Activated naive CD8-positive, alpha-beta T cell treated with anti-CD3 and anti-CD28 coated beads, Interleukin-2, amount 50 U/mL, for 16 hours (primary cell): ENCODE results near the gene CNTN1.
"Not testable (repeated sequence)": the region's sequence is repeated elsewhere in the genome, so short reads cannot be mapped to it uniquely, and the experiment has no call there.

Experiments used
- DNase-seq: peaks from one replicate; pipeline ENCODE4 v3.0.0-alpha.2; 2020; ENCODE audit warnings: low read depth, low spot score

CNTN1 gene

GRCh38 chr12:41032386-41032785 lies 340.1 kb downstream of the CNTN1 start:
- DNase-seq: no peak

- no peak for DNase-seq
Observed at GRCh38 chr12:41034686-41035085, 342.4 kb downstream of the CNTN1 start.

- DNase-seq: no peak
Observed at GRCh38 chr12:41039461-41039860, 347.2 kb downstream of the CNTN1 start.

- no peak for DNase-seq
Observed at GRCh38 chr12:41045509-41045908, 353.3 kb downstream of the CNTN1 start.

- DNase-seq: no peak
Observed at GRCh38 chr12:41049033-41049432, 356.8 kb downstream of the CNTN1 start.

- DNase-seq: no peak
Observed at GRCh38 chr12:41051954-41052353, 359.7 kb downstream of the CNTN1 start.

- no peak for DNase-seq
Observed at GRCh38 chr12:41052441-41052840, 360.2 kb downstream of the CNTN1 start.

- no peak for DNase-seq
Observed at GRCh38 chr12:41053046-41053445, 360.8 kb downstream of the CNTN1 start.

- no peak for DNase-seq
Observed at GRCh38 chr12:41055875-41056577, 363.8 kb downstream of the CNTN1 start.

- DNase-seq: no peak
Observed at GRCh38 chr12:41058266-41058665, 366.0 kb downstream of the CNTN1 start.

GRCh38 chr12:41061192-41061591 lies 369.0 kb downstream of the CNTN1 start:
- no peak for DNase-seq

- DNase-seq: no peak
Observed at GRCh38 chr12:41064411-41064810, 372.2 kb downstream of the CNTN1 start.

- DNase-seq: no peak
Observed at GRCh38 chr12:41067941-41068645, 375.9 kb downstream of the CNTN1 start.

- no peak for DNase-seq
Observed at GRCh38 chr12:41073633-41074472, 381.6 kb downstream of the CNTN1 start.

GRCh38 chr12:41074473-41074769 lies 382.2 kb downstream of the CNTN1 start:
- no peak for DNase-seq

GRCh38 chr12:41076114-41076513 lies 383.9 kb downstream of the CNTN1 start:
- DNase-seq: no peak

- DNase-seq: not testable (repeated sequence)
Observed at GRCh38 chr12:41081241-41081640, 389.0 kb downstream of the CNTN1 start.

- DNase-seq: no peak
Observed at GRCh38 chr12:41089438-41089837, 397.2 kb downstream of the CNTN1 start.

- no peak for DNase-seq
Observed at GRCh38 chr12:41092115-41092514, 399.9 kb downstream of the CNTN1 start.

- no peak for DNase-seq
Observed at GRCh38 chr12:41096797-41097196, 404.6 kb downstream of the CNTN1 start.

- DNase-seq: no peak
Observed at GRCh38 chr12:41100572-41100971, 408.3 kb downstream of the CNTN1 start.

GRCh38 chr12:41101806-41102205 lies 409.6 kb downstream of the CNTN1 start:
- DNase-seq: no peak

- no peak for DNase-seq
Observed at GRCh38 chr12:41103614-41104013, 411.4 kb downstream of the CNTN1 start.
